HepG2 (cell line): ENCODE data around the gene ANKUB1. TPM values are rescaled to one million over a fixed set of nuclear protein-coding genes. Genes with fewer than 3 reads are reported as not detected.

Experiments
- ASH2L ChIP-seq: fragments of 300-600, 200-600 bp; sonication (generic); IDR thresholded peaks from 2 replicates; pipeline ENCODE4 v1.7.0; 2017; ENCODE audit warnings: low read depth, mild to moderate bottlenecking, moderate library complexity, mixed read lengths, low read length; ENCODE audit not compliant: insufficient read length
- ATF3 ChIP-seq: sonication (generic); formaldehyde crosslinking; IDR thresholded peaks from 2 replicates; pipeline ENCODE4 v1.4.0; 2020; ENCODE audit warnings: missing genetic modification reagents
- CBX2 ChIP-seq, 2 experiments: fragments of 200-600 bp in 1 of 2; sonication (generic); formaldehyde crosslinking in 1 of 2; IDR thresholded peaks; 2 replicates each; pipeline versions ENCODE4 v1.7.0 to v1.8.1; 2018 to 2022; ENCODE audit warnings: low read depth in 2 of 2, low read length in 1 of 2, mild to moderate bottlenecking in 1 of 2, missing genetic modification reagents in 1 of 2
- FOXJ3 ChIP-seq: sonication (generic); formaldehyde crosslinking; IDR thresholded peaks from 2 replicates; pipeline ENCODE4 v1.4.0; 2020; ENCODE audit warnings: missing genetic modification reagents, mild to moderate bottlenecking, borderline replicate concordance
- HNF4A ChIP-seq: sonication (generic); formaldehyde crosslinking; IDR thresholded peaks from 2 replicates; pipeline ENCODE4 v1.4.0; 2020; ENCODE audit warnings: missing genetic modification reagents
- JDP2 ChIP-seq: sonication (generic); formaldehyde crosslinking; IDR thresholded peaks from 2 replicates; pipeline ENCODE4 v1.8.1; 2022; ENCODE audit warnings: missing genetic modification reagents, borderline replicate concordance
- KLF15 ChIP-seq: sonication (generic); formaldehyde crosslinking; IDR thresholded peaks from 2 replicates; pipeline ENCODE4 v1.8.1; 2023; ENCODE audit warnings: borderline replicate concordance, mild to moderate bottlenecking, inconsistent platforms, missing genetic modification reagents, mixed read lengths
- MAFG ChIP-seq: sonication (generic); formaldehyde crosslinking; IDR thresholded peaks from 2 replicates; pipeline ENCODE4 v1.5.1; 2020; ENCODE audit warnings: mild to moderate bottlenecking, missing genetic modification reagents
- MYPOP ChIP-seq: sonication (generic); formaldehyde crosslinking; IDR thresholded peaks from 2 replicates; pipeline ENCODE4 v1.8.1; 2023; ENCODE audit warnings: mild to moderate bottlenecking, moderate library complexity, missing genetic modification reagents
- MZF1 ChIP-seq: sonication (generic); formaldehyde crosslinking; IDR thresholded peaks from 2 replicates; pipeline ENCODE4 v1.8.1; 2023; ENCODE audit warnings: mild to moderate bottlenecking, missing genetic modification reagents, borderline replicate concordance
- NFIB ChIP-seq: sonication (generic); formaldehyde crosslinking; IDR thresholded peaks from 2 replicates; pipeline ENCODE4 v1.9.0; 2021; ENCODE audit warnings: missing genetic modification reagents, mild to moderate bottlenecking, borderline replicate concordance
- NRL ChIP-seq: sonication (generic); formaldehyde crosslinking; IDR thresholded peaks from 2 replicates; pipeline ENCODE4 v1.5.0; 2020; ENCODE audit warnings: missing genetic modification reagents, mild to moderate bottlenecking, moderate library complexity, borderline replicate concordance
- RARG ChIP-seq: sonication (generic); formaldehyde crosslinking; IDR thresholded peaks from 2 replicates; pipeline ENCODE4 v1.4.0; 2020; ENCODE audit warnings: low read depth, mild to moderate bottlenecking, missing genetic modification reagents
- SKIL ChIP-seq: sonication (generic); formaldehyde crosslinking; IDR thresholded peaks from 2 replicates; pipeline ENCODE4 v1.8.0; 2022; ENCODE audit warnings: missing genetic modification reagents, mild to moderate bottlenecking, moderate library complexity, borderline replicate concordance
- SP2 ChIP-seq: sonication (generic); formaldehyde crosslinking; IDR thresholded peaks from 2 replicates; pipeline ENCODE4 v1.5.1; 2020; ENCODE audit warnings: mild to moderate bottlenecking, missing genetic modification reagents
- TEAD2 ChIP-seq: sonication (generic); formaldehyde crosslinking; IDR thresholded peaks from 2 replicates; pipeline ENCODE4 v1.9.0; 2021; ENCODE audit warnings: missing genetic modification reagents
- ZNF180 ChIP-seq: sonication (generic); formaldehyde crosslinking; IDR thresholded peaks from 2 replicates; pipeline ENCODE4 v1.4.0; 2020; ENCODE audit warnings: low read depth, missing genetic modification reagents, borderline replicate concordance
- ZNF383 ChIP-seq: sonication (generic); formaldehyde crosslinking; IDR thresholded peaks from 2 replicates; pipeline ENCODE4 v1.4.0; 2020; ENCODE audit warnings: missing genetic modification reagents, mild to moderate bottlenecking, borderline replicate concordance
- ZNF790 ChIP-seq: sonication (generic); formaldehyde crosslinking; IDR thresholded peaks from 2 replicates; pipeline ENCODE4 v1.8.0; 2022; ENCODE audit warnings: missing genetic modification reagents, mild to moderate bottlenecking, borderline replicate concordance
- polyA plus RNA-seq, 8 experiments: library from polyadenylated mRNA; depleted of rRNA in 3 of 8; stranded (reverse) in 7 of 8; unstranded in 1 of 8; fragments of >200 nt; fragmentation: Illumina TruSeq in 4 of 8; extraction: Trizol in 4 of 8; gene quantifications; 2 replicates each; pipeline versions ENCODE4 v1.2.1 to v1.2.3, GENCODE V29; 2011 to 2016; ENCODE audit warnings: low read depth in 4 of 8, missing spikeins in 1 of 8, mixed read lengths in 1 of 8; ENCODE audit not compliant: insufficient read depth in 1 of 8
- total RNA-seq, 5 experiments: library from RNA; depleted of rRNA; stranded (reverse); fragments of >200 nt; fragmentation: Illumina TruSeq; extraction: Trizol; gene quantifications; 2 replicates each; pipeline ENCODE4 v1.2.3, GENCODE V29; 2016; ENCODE audit warnings: low read depth in 1 of 5
- TF ChIP-seq, protein P1 (sequence below): sonication (generic); formaldehyde crosslinking; IDR thresholded peaks from 2 replicates; pipeline ENCODE4 v1.5.1; 2020; ENCODE audit warnings: missing genetic modification reagents, mild to moderate bottlenecking, borderline replicate concordance
- TF ChIP-seq, protein P2 (sequence below): sonication (generic); formaldehyde crosslinking; IDR thresholded peaks from 2 replicates; pipeline ENCODE4 v1.4.0; 2020; ENCODE audit warnings: mild to moderate bottlenecking, missing genetic modification reagents

Gene ANKUB1
- total and polyA plus RNA-seq, 2 of the 13 experiments (the other 11 are each of a cell fraction or from before 2014, with no cell fraction given) = not detected

- TF ChIP-seq, protein P1, sequence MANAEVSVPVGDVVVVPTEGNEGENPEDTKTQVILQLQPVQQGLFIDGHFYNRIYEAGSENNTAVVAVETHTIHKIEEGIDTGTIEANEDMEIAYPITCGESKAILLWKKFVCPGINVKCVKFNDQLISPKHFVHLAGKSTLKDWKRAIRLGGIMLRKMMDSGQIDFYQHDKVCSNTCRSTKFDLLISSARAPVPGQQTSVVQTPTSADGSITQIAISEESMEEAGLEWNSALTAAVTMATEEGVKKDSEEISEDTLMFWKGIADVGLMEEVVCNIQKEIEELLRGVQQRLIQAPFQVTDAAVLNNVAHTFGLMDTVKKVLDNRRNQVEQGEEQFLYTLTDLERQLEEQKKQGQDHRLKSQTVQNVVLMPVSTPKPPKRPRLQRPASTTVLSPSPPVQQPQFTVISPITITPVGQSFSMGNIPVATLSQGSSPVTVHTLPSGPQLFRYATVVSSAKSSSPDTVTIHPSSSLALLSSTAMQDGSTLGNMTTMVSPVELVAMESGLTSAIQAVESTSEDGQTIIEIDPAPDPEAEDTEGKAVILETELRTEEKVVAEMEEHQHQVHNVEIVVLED (CRISPR knock-in tag) = peak; percentile 92
- TF ChIP-seq MYPOP (CRISPR knock-in tag) = peak; percentile 97
- TF ChIP-seq MZF1 (CRISPR knock-in tag) = no peak
- TF ChIP-seq ZNF383 = no peak
- peak; percentile 99 for TF ChIP-seq ASH2L
- peak; percentile 64; the same call in 1 of the 2 replicates for TF ChIP-seq NRL
- 0 out of 2 replicates have a peak, but pooled peaks have one; percentile 40 for TF ChIP-seq ZNF790 (CRISPR knock-in tag)
- peak; percentile 82 for TF ChIP-seq ATF3
- TF ChIP-seq ZNF180 (CRISPR knock-in tag) = no peak
- TF ChIP-seq MAFG (CRISPR knock-in tag) = no peak
- peak; percentile 68 for TF ChIP-seq HNF4A (CRISPR knock-in tag)
- TF ChIP-seq, protein P2, sequence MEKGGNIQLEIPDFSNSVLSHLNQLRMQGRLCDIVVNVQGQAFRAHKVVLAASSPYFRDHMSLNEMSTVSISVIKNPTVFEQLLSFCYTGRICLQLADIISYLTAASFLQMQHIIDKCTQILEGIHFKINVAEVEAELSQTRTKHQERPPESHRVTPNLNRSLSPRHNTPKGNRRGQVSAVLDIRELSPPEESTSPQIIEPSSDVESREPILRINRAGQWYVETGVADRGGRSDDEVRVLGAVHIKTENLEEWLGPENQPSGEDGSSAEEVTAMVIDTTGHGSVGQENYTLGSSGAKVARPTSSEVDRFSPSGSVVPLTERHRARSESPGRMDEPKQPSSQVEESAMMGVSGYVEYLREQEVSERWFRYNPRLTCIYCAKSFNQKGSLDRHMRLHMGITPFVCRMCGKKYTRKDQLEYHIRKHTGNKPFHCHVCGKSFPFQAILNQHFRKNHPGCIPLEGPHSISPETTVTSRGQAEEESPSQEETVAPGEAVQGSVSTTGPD = no peak
- no peak for TF ChIP-seq NFIB (CRISPR knock-in tag)
- 0 out of 2 replicates have a peak, but pooled peaks have one; percentile 23 for TF ChIP-seq SP2
- TF ChIP-seq RARG (CRISPR knock-in tag) = no peak
- no peak for TF ChIP-seq TEAD2 (CRISPR knock-in tag)
- no peak for TF ChIP-seq SKIL (CRISPR knock-in tag)
- TF ChIP-seq KLF15 (CRISPR knock-in tag) = no peak
- peak; percentile 90; the same call in 1 of the 2 replicates for TF ChIP-seq FOXJ3 (CRISPR knock-in tag)
- TF ChIP-seq CBX2 (IDR thresholded peaks at IDR 0.05; ENCODE audit: low read depth, low read length) = peak; percentile 51; the same call in 1 of the 2 replicates
- TF ChIP-seq CBX2 (CRISPR knock-in tag; IDR thresholded peaks at IDR 0.05; ENCODE audit: low read depth) = no peak
- TF ChIP-seq JDP2 (CRISPR knock-in tag) = no peak; the same call in 1 of the 2 replicates
Measured at GRCh38 chr3:149752051-149752787, 40.1 kb downstream of the ANKUB1 start, which contains the start of gene COMMD2 (continued).
